Natural killer cell (primary cell): ENCODE measurements around the gene NAALAD2. TPM values are rescaled to one million over a fixed set of nuclear protein-coding genes. Genes with fewer than 3 reads are reported as not detected.
"Not testable (repeated sequence)": the region's sequence is repeated elsewhere in the genome, so short reads cannot be mapped to it uniquely, and the experiment has no call there.

Source experiments
- ATAC-seq, 3 donors: fragments of 150-1000 bp in 2 of 3; fragments of 200-7000 bp in 1 of 3; cut with Tn5 transposase; 1 replicate in 1 of 3; 2 replicates in 2 of 3; pipeline ENCODE4 v1.10.0; 2021; ENCODE audit warnings: mild to moderate bottlenecking in 2 of 3, moderate library complexity in 2 of 3
- DNase-seq, 2 donors: peaks; one replicate each; pipeline versions ENCODE4 v3.0.0 to v3.0.0-alpha.2; 2013 to 2021; ENCODE audit warnings: mixed read lengths in 1 of 2
- H3K27ac ChIP-seq: one replicate; pipeline ENCODE4 v1.5.1; 2013; ENCODE audit warnings: mild to moderate bottlenecking, low read length
- H3K27me3 ChIP-seq: one replicate; pipeline ENCODE4 v1.6.1; 2013; ENCODE audit warnings: low read length; ENCODE audit not compliant: control insufficient read depth, insufficient read depth
- H3K36me3 ChIP-seq: one replicate; pipeline ENCODE4 v1.6.1; 2013; ENCODE audit warnings: low read length; ENCODE audit not compliant: control insufficient read depth, insufficient read depth
- H3K4me1 ChIP-seq: one replicate; pipeline ENCODE4 v1.6.1; 2013; ENCODE audit warnings: low read length; ENCODE audit not compliant: control insufficient read depth, insufficient read depth
- H3K4me3 ChIP-seq: one replicate; pipeline ENCODE4 v1.5.1; 2013; ENCODE audit warnings: low read length
- H3K9me3 ChIP-seq: one replicate; pipeline ENCODE4 v1.6.1; 2013; ENCODE audit warnings: low read length; ENCODE audit not compliant: control insufficient read depth, insufficient read depth
- H3K27ac Mint-ChIP-seq, 2 donors: one replicate each; pipeline ENCODE4 v1.8.0; 2022; ENCODE audit warnings: mild to moderate bottlenecking in 2 of 2, mixed read lengths in 2 of 2, moderate library complexity in 1 of 2
- H3K27me3 Mint-ChIP-seq, 2 donors: one replicate each; pipeline ENCODE4 v1.8.0; 2022; ENCODE audit warnings: low read depth in 2 of 2, mixed read lengths in 2 of 2
- H3K36me3 Mint-ChIP-seq: one replicate; pipeline ENCODE4 v1.8.0; 2022; ENCODE audit warnings: mixed read lengths
- H3K4me1 Mint-ChIP-seq, 2 donors: one replicate each; pipeline ENCODE4 v1.8.0; 2022; ENCODE audit warnings: mixed read lengths in 2 of 2
- H3K4me3 Mint-ChIP-seq: one replicate; pipeline ENCODE4 v1.8.0; 2022; ENCODE audit warnings: mild to moderate bottlenecking, moderate library complexity, mixed read lengths
- H3K9me3 Mint-ChIP-seq, 2 donors: one replicate each; pipeline ENCODE4 v1.8.0; 2022; ENCODE audit warnings: mixed read lengths in 2 of 2
- CTCF ChIP-seq: fragments of 200-600 bp; IDR thresholded peaks from one replicate; pipeline ENCODE4 v1.8.0; 2022; ENCODE audit warnings: antibody characterized with exemption
- WGBS: methylation state at CpG from one replicate; pipeline ENCODE4 v1.1.7; 2013; ENCODE audit warnings: missing lambda C conversion rate; ENCODE audit not compliant: insufficient coverage; 5-methylcytosine and 5-hydroxymethylcytosine counted together
- intact Hi-C: fragments of 100-400 bp; cut with micrococcal nuclease; formaldehyde crosslinking; loops from one replicate; pipeline ENCODE4 v1.14.2; 2022
- total RNA-seq, 4 donors: library from RNA; stranded (reverse); fragments of 120-200 nt in 1 of 4; gene quantifications; one replicate each; pipeline versions ENCODE4 v1.2.3 to v1.2.4, GENCODE V29; 2013 to 2022

The NAALAD2 gene
- not detected for total RNA-seq
- not detected for total RNA-seq (2013)

GRCh38 chr11:90134478-90135003 lies at the start of gene NAALAD2:
TSS of gene NAALAD2 (plus strand) at chr11:90134663. CDS start at chr11:90134759, 96 bp downstream.
- Histone ChIP-seq H3K9me3 (no peaks in the 10 kb centered on the region), H3K36me3 (no peaks in the 10 kb centered on the region), H3K4me1 (peaks cover 6% of the 10 kb centered on the region), H3K27me3 (peaks cover 12% of the 10 kb centered on the region), H3K27ac (no peak within 1 kb of the TSS), H3K4me3 (no peak within 1 kb of the TSS)
- Mint-ChIP-seq H3K27me3 (peaks cover 12 to 15% of the 10 kb centered on the region in 2 donors), H3K36me3 (peaks cover 13% of the 10 kb centered on the region), H3K4me1 (peaks cover 0 to 10% of the 10 kb centered on the region in 2 donors), H3K9me3 (peaks cover 6 to 9% of the 10 kb centered on the region in 2 donors), H3K4me3 (peak within 1 kb of the TSS; percentile 51), H3K27ac (no peak within 1 kb of the TSS)
- no peak for TF ChIP-seq CTCF
- DNase-seq (peak in 1 of 2 donors; percentile 1), ATAC-seq (peak in 1 of 3 donors; percentile 15)
- intact Hi-C loops, result no loop called here
- 2% methylated on average over 25 of the region's 25 CpGs for WGBS

- H3K27ac Mint-ChIP-seq, H3K27ac ChIP-seq, H3K27me3 Mint-ChIP-seq, ATAC-seq, H3K36me3 ChIP-seq, H3K27me3 ChIP-seq, H3K4me1 ChIP-seq, H3K9me3 Mint-ChIP-seq, H3K4me1 Mint-ChIP-seq, intact Hi-C loops, H3K36me3 Mint-ChIP-seq, H3K9me3 ChIP-seq, H3K4me3 ChIP-seq, H3K4me3 Mint-ChIP-seq, DNase-seq: not testable (repeated sequence)
- no CpG with 5 or more reads among the region's 3 CpGs for WGBS
Observed at GRCh38 chr11:90085650-90086049, 48.8 kb upstream of the NAALAD2 start, which contains the start of gene UBTFL1. TSS of gene UBTFL1 (plus strand) at chr11:90085950. CDS start at chr11:90085950, 0 bp downstream.

GRCh38 chr11:90088731-90089130 lies 45.7 kb upstream of the NAALAD2 start:
- not testable (repeated sequence) for H3K4me3 Mint-ChIP-seq

GRCh38 chr11:90095230-90095924 lies 39.1 kb upstream of the NAALAD2 start:
- ATAC-seq, H3K4me3 ChIP-seq, H3K4me1 Mint-ChIP-seq, H3K27me3 Mint-ChIP-seq, H3K9me3 Mint-ChIP-seq, H3K36me3 ChIP-seq, H3K9me3 ChIP-seq, H3K36me3 Mint-ChIP-seq, H3K27ac Mint-ChIP-seq, H3K27ac ChIP-seq, H3K4me3 Mint-ChIP-seq, DNase-seq, intact Hi-C loops, H3K27me3 ChIP-seq, H3K4me1 ChIP-seq: not testable (repeated sequence)
- WGBS, result 96% methylated on average over 16 of the region's 28 CpGs

More at GRCh38 chr11:90088731-90089130, 45.7 kb upstream of the NAALAD2 start:
- H3K27me3 ChIP-seq, H3K4me1 Mint-ChIP-seq, DNase-seq, H3K27me3 Mint-ChIP-seq, H3K36me3 ChIP-seq, H3K27ac ChIP-seq, H3K4me3 ChIP-seq, intact Hi-C loops, ATAC-seq, H3K27ac Mint-ChIP-seq, H3K9me3 ChIP-seq, H3K36me3 Mint-ChIP-seq, H3K4me1 ChIP-seq, H3K9me3 Mint-ChIP-seq: not testable (repeated sequence)
- whole genome bisulfite sequencing, result no CpG with 5 or more reads among the region's 2 CpGs

- H3K27ac Mint-ChIP-seq, H3K4me3 ChIP-seq, H3K4me1 Mint-ChIP-seq, H3K9me3 ChIP-seq, H3K27ac ChIP-seq, H3K36me3 ChIP-seq, H3K9me3 Mint-ChIP-seq, intact Hi-C loops, ATAC-seq, H3K4me3 Mint-ChIP-seq, H3K4me1 ChIP-seq, DNase-seq, H3K27me3 ChIP-seq, H3K36me3 Mint-ChIP-seq, H3K27me3 Mint-ChIP-seq: not testable (repeated sequence)
- 84% methylated on average over 4 of the region's 4 CpGs for whole genome bisulfite sequencing
Observed at GRCh38 chr11:90098261-90098660, 36.2 kb upstream of the NAALAD2 start.
